ENCODE measurements around the gene HDHD5. TPM values are rescaled to one million over a fixed set of nuclear protein-coding genes. Genes with fewer than 3 reads are reported as not detected.

HDHD5 gene
- total and polyA plus RNA-seq, 10 of the 15 experiments (the other 5 are each of a cell fraction or from before 2014, with no cell fraction given), result 1.7 to 68.0 (median 49.9) TPM

GRCh38 chr22:17198170-17199002 lies 39.3 kb upstream of the HDHD5 start:
- no peak overlapping the region for H3K9ac ChIP-seq (ENCODE audit: control insufficient read depth, insufficient read depth, low read length)
- no TSS peak for BruUV-seq (replicated peaks)
- no peaks in the 10 kb centered on the region; a peak in 1 of 4 replicates for H3K36me3 ChIP-seq (ENCODE audit: control insufficient read depth in 2 of 2, insufficient read depth in 2 of 2, low read length in 1 of 2)
- H3K79me2 ChIP-seq (ENCODE audit: control insufficient read depth, insufficient read depth, low read length), result no peaks in the 10 kb centered on the region
- ATAC-seq (no peak), DNase-seq (ENCODE audit: low read depth, low spot score) (no peak), FAIRE-seq (no peak)
- RAD21 ChIA-PET (ENCODE audit: unreplicated experiment), result no interaction called here
- CTCF ChIA-PET, result no interaction called here
- intact Hi-C loops (cut with micrococcal nuclease; ENCODE audit: unreplicated experiment), result no loop called here
- SMC1A ChIA-PET (ENCODE audit: uncharacterized antibody, unreplicated experiment), result no interaction called here
- H3K27me3 ChIP-seq (replicated peaks in 1 of 2; ENCODE audit: control insufficient read depth in 2 of 2, insufficient read depth in 2 of 2, low read length in 1 of 2), result no peaks in the 10 kb centered on the region
- H3K9me3 ChIP-seq (replicated peaks; ENCODE audit: control insufficient read depth, insufficient read depth, low read length), result no peaks in the 10 kb centered on the region
- H4K20me1 ChIP-seq (ENCODE audit: control insufficient read depth, insufficient read depth), result no peaks in the 10 kb centered on the region
- 81% methylated on average over 28 of the region's 29 CpGs for WGBS (ENCODE audit: insufficient coverage, insufficient replicate concordance, low lambda C conversion rate, missing lambda C conversion rate)
- no peak overlapping the region for H2AFZ ChIP-seq (ENCODE audit: control insufficient read depth, low read depth, low read length)
- no peak overlapping the region for H3K4me2 ChIP-seq (ENCODE audit: control insufficient read depth, insufficient read depth)
- in situ Hi-C loops (cut with MboI), result no loop called here
- POLR2A ChIA-PET, result no interaction called here
- no peak overlapping the region for H3K27ac ChIP-seq (ENCODE audit: control insufficient read depth, insufficient read depth)
- no peak overlapping the region for H3K4me3 ChIP-seq
- no peaks in the 10 kb centered on the region for H3K4me1 ChIP-seq (ENCODE audit: control insufficient read depth, insufficient read depth, low read length)
- TF ChIP-seq CUX1 (IDR thresholded peaks at IDR 0.05; ENCODE audit: insufficient replicate concordance, low read depth, low read length) (no peak), NFYB (IDR thresholded peaks at IDR 0.05; ENCODE audit: insufficient read depth, low read depth, low read length) (no peak), ZNF384 (IDR thresholded peaks at IDR 0.05; ENCODE audit: borderline replicate concordance, low read depth, low read length) (no peak), ZZZ3 (IDR thresholded peaks at IDR 0.05; ENCODE audit: control insufficient read depth, insufficient read length, low read depth) (no peak), SMAD1 (IDR thresholded peaks at IDR 0.05; ENCODE audit: low read depth, partially characterized antibody) (no peak), CHD1 (IDR thresholded peaks at IDR 0.05; ENCODE audit: low read depth, low read length) (no peak), POU2F2 (IDR thresholded peaks at IDR 0.05; ENCODE audit: borderline replicate concordance, low read depth, low read length) (no peak), SPI1 (IDR thresholded peaks at IDR 0.05; ENCODE audit: borderline replicate concordance, insufficient read depth, low read depth, low read length) (no peak), ELK1 (IDR thresholded peaks at IDR 0.05; ENCODE audit: low read depth, low read length) (no peak), HDAC6 (IDR thresholded peaks at IDR 0.05; ENCODE audit: unreplicated experiment) (no peak), FOS (IDR thresholded peaks at IDR 0.05; ENCODE audit: borderline replicate concordance, extremely low read depth, insufficient read length) (no peak), GATAD2B (conservative IDR thresholded peaks at IDR 0.05; ENCODE audit: low read depth) (no peak), MYB (IDR thresholded peaks at IDR 0.05; ENCODE audit: borderline replicate concordance, low read depth, low read length) (no peak)
- TF ChIP-seq, protein P1, sequence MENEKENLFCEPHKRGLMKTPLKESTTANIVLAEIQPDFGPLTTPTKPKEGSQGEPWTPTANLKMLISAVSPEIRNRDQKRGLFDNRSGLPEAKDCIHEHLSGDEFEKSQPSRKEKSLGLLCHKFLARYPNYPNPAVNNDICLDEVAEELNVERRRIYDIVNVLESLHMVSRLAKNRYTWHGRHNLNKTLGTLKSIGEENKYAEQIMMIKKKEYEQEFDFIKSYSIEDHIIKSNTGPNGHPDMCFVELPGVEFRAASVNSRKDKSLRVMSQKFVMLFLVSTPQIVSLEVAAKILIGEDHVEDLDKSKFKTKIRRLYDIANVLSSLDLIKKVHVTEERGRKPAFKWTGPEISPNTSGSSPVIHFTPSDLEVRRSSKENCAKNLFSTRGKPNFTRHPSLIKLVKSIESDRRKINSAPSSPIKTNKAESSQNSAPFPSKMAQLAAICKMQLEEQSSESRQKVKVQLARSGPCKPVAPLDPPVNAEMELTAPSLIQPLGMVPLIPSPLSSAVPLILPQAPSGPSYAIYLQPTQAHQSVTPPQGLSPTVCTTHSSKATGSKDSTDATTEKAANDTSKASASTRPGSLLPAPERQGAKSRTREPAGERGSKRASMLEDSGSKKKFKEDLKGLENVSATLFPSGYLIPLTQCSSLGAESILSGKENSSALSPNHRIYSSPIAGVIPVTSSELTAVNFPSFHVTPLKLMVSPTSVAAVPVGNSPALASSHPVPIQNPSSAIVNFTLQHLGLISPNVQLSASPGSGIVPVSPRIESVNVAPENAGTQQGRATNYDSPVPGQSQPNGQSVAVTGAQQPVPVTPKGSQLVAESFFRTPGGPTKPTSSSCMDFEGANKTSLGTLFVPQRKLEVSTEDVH (IDR thresholded peaks at IDR 0.05; ENCODE audit: low read depth, partially characterized antibody), result no peak
